A673 (cell line): ENCODE data around the gene GPR156. TPM values are rescaled to one million over a fixed set of nuclear protein-coding genes. Genes with fewer than 3 reads are reported as not detected.

Experiments
- BruUV-seq: library from RNA; stranded (reverse); fragments of 400-500 nt; replicated peaks from 2 replicates; lab custom pipeline; 2021; lab: Mats Ljungman, UMichigan
- CTCF ChIA-PET: fragments of 300-600 bp; sonication (Branson Sonifier 250); formaldehyde crosslinking; loops from one replicate; lab custom pipeline; 2022; ENCODE audit warnings: antibody characterized with exemption; lab: Charles Lee
- POLR2A ChIA-PET: fragments of 300-600 bp; sonication (Branson Sonifier 250); formaldehyde crosslinking; loops from one replicate; lab custom pipeline; 2022; ENCODE audit warnings: antibody characterized with exemption; ENCODE audit not compliant: low non-redundant PET; lab: Charles Lee
- DNase-seq: peaks from one replicate; pipeline ENCODE4 v3.0.0-alpha.2; 2015; ENCODE audit warnings: low spot score
- H3K27ac ChIP-seq: fragments of 200-600 bp; sonication (generic); 2 replicates; pipeline ENCODE4 v1.5.1; 2016; ENCODE audit warnings: mixed run types, low read depth, mild to moderate bottlenecking, mixed read lengths, antibody characterized with exemption, low read length; ENCODE audit not compliant: poor library complexity, severe bottlenecking
- H3K27me3 ChIP-seq: fragments of 200-600 bp; sonication (generic); replicated peaks from 2 replicates; pipeline ENCODE4 v1.6.1; 2017; ENCODE audit warnings: mixed run types, low read depth, mild to moderate bottlenecking, mixed read lengths, antibody characterized with exemption, low read length; ENCODE audit not compliant: insufficient read depth, poor library complexity
- H3K36me3 ChIP-seq: fragments of 200-600 bp; sonication (generic); 2 replicates; pipeline ENCODE4 v1.6.1; 2016; ENCODE audit warnings: mixed run types, mild to moderate bottlenecking, mixed read lengths, antibody characterized with exemption, low read length; ENCODE audit not compliant: insufficient read depth, poor library complexity, severe bottlenecking
- H3K4me1 ChIP-seq: fragments of 200-600 bp; sonication (generic); 2 replicates; pipeline ENCODE4 v1.6.1; 2017; ENCODE audit warnings: mixed run types, mild to moderate bottlenecking, mixed read lengths, antibody characterized with exemption, low read length; ENCODE audit not compliant: insufficient read depth, poor library complexity, severe bottlenecking
- H3K4me3 ChIP-seq: fragments of 200-600 bp; sonication (generic); 2 replicates; pipeline ENCODE4 v1.5.1; 2016; ENCODE audit warnings: low read depth, mixed run types, mild to moderate bottlenecking, mixed read lengths, low read length; ENCODE audit not compliant: poor library complexity, severe bottlenecking
- H3K9me3 ChIP-seq: fragments of 200-600 bp; sonication (generic); 2 replicates; pipeline ENCODE4 v1.6.1; 2016; ENCODE audit warnings: mixed run types, low read depth, mild to moderate bottlenecking, mixed read lengths, antibody characterized with exemption, low read length; ENCODE audit not compliant: poor library complexity, severe bottlenecking
- EZH2 ChIP-seq: fragments of 200-600 bp; sonication (generic); IDR thresholded peaks from 2 replicates; pipeline ENCODE4 v1.6.1; 2017; ENCODE audit warnings: borderline replicate concordance, low read depth, mild to moderate bottlenecking, mixed read lengths, antibody characterized with exemption, low read length; ENCODE audit not compliant: poor library complexity, severe bottlenecking
- intact Hi-C: fragments of 100-400 bp; cut with micrococcal nuclease; formaldehyde crosslinking; loops from one replicate; pipeline ENCODE4 v1.10.0; 2022; ENCODE audit not compliant: unreplicated experiment
- total RNA-seq: library from RNA; stranded (reverse); gene quantifications from 2 replicates; pipeline ENCODE4 v1.2.3, GENCODE V29; 2021
- TF ChIP-seq, protein P1 (sequence below): fragments of 300-800, 200-600 bp; sonication (generic); conservative IDR thresholded peaks from 2 replicates; pipeline ENCODE4 v1.5.1; 2017; ENCODE audit warnings: low read depth, mild to moderate bottlenecking, antibody characterized with exemption, low read length, moderate library complexity, mixed read lengths

Gene GPR156
- total RNA-seq, 1 experiment from 2014 or later, result 0.62 TPM

DNA sequence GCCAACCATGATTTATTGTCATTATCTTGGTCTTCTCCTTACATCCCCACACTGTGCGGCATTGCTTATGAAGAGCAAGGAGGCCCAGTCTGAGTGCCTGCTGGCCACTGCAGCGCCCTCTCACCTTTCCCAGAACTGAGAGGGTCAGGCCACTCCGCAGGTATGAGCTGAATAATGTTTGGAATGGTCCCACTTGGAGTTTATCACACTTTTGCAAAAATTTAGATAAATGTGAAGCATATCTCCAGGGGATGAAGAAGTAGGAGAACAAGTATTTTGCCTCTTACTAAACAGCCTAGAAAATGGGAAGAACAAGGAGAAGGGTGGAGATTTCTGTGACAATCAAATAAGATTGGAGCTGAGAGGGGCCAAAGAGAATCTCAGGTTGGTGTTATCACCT lies 116.4 kb downstream of the GPR156 start:
- no TSS peak for BruUV-seq
- intact Hi-C loops, result no loop called here

DNA sequence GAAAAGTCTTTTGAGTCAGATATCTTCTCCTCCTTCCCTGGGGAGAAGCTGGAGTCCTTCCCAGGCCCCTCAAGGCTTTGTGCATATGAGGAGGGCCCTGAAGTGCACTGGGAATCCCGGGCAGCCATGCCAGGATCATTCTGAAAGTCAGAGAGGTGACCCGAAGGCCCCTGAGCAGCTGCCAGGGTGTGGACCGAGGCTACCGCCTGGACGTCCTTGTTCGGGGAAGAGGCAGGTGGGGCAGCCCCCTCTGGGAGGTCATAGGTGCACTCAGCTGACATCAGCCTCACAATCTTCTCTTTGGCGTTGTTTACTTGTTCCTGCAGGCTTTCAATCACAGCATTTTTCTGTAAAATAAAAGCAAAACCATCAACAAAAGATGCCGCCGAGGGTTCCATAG lies 117.0 kb downstream of the GPR156 start:
- DNase-seq, result no peak
- ChIA-PET CTCF (no interaction called here), POLR2A (no interaction called here)
- no peaks in the 10 kb centered on the region for H3K9me3 ChIP-seq
- no peaks in the 10 kb centered on the region for H3K36me3 ChIP-seq
- TF ChIP-seq, protein P1, sequence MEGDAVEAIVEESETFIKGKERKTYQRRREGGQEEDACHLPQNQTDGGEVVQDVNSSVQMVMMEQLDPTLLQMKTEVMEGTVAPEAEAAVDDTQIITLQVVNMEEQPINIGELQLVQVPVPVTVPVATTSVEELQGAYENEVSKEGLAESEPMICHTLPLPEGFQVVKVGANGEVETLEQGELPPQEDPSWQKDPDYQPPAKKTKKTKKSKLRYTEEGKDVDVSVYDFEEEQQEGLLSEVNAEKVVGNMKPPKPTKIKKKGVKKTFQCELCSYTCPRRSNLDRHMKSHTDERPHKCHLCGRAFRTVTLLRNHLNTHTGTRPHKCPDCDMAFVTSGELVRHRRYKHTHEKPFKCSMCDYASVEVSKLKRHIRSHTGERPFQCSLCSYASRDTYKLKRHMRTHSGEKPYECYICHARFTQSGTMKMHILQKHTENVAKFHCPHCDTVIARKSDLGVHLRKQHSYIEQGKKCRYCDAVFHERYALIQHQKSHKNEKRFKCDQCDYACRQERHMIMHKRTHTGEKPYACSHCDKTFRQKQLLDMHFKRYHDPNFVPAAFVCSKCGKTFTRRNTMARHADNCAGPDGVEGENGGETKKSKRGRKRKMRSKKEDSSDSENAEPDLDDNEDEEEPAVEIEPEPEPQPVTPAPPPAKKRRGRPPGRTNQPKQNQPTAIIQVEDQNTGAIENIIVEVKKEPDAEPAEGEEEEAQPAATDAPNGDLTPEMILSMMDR, result no peak
- TF ChIP-seq EZH2, result no peak
- no peaks in the 10 kb centered on the region for H3K27me3 ChIP-seq
- intact Hi-C loops, result no loop called here
- no TSS peak for BruUV-seq
- H3K4me3 ChIP-seq, result no peak overlapping the region
- H3K27ac ChIP-seq, result no peak overlapping the region
- no peaks in the 10 kb centered on the region for H3K4me1 ChIP-seq

More for the DNA sequence above, 116.4 kb downstream of the GPR156 start:
- Histone ChIP-seq H3K36me3 (no peaks in the 10 kb centered on the region), H3K4me3 (no peak overlapping the region), H3K4me1 (no peaks in the 10 kb centered on the region), H3K27me3 (no peaks in the 10 kb centered on the region), H3K27ac (no peak overlapping the region), H3K9me3 (no peaks in the 10 kb centered on the region)
- ChIA-PET POLR2A (no interaction called here), CTCF (no interaction called here)
- no peak for DNase-seq
- TF ChIP-seq, protein P1, result no peak
- no peak for TF ChIP-seq EZH2

DNA sequence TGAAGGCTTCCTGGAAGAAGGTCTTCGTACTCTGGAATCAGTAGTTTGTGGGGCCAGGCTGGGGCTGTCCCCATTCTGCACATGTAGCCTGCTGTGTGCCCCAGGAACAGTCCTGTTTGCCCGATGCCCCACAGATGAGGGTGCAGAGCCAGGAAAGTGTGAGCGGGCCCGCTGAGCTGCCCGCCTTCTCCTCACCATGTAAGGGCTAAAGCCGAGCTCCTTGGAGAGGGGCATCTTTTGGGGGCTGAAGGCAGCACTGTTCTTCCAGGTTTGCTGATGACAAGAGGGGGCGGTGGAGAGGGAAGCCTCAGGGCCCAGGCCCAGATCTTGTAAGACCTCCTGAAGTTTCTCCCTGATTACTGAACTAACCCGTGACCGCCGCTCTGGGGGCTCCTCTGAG lies 117.5 kb downstream of the GPR156 start:
- no TSS peak for BruUV-seq
- DNase-seq, result no peak
- Histone ChIP-seq H3K36me3 (no peaks in the 10 kb centered on the region), H3K27ac (no peak overlapping the region), H3K9me3 (no peaks in the 10 kb centered on the region), H3K27me3 (no peaks in the 10 kb centered on the region), H3K4me1 (no peaks in the 10 kb centered on the region), H3K4me3 (no peak overlapping the region)
- POLR2A ChIA-PET, result no interaction called here
- intact Hi-C loops, result no loop called here
- CTCF ChIA-PET, result no interaction called here
- TF ChIP-seq, protein P1, result no peak
- TF ChIP-seq EZH2, result no peak
